ENCODE data around the gene PHF23. TPM values are rescaled to one million over a fixed set of nuclear protein-coding genes. Genes with fewer than 3 reads are reported as not detected.

PHF23 gene
- total RNA-seq, 1 experiment from 2014 or later: 110 TPM

GRCh38 chr17:7224661-7225111 is 14.6 kb downstream of the PHF23 start:
- H3K9me3 ChIP-seq (ENCODE audit: control insufficient read depth, low read depth, low read length): no peaks in the 10 kb centered on the region
- no peak overlapping the region for H2AFZ ChIP-seq (ENCODE audit: low read length)
- no peak overlapping the region for H4K91ac ChIP-seq (ENCODE audit: insufficient read length, low read depth, low read length)
- TF ChIP-seq CTCF (conservative IDR thresholded peaks at IDR 0.05): no peak
- H2AK5ac ChIP-seq (ENCODE audit: insufficient read length, low read length): no peak overlapping the region
- H3K27me3 ChIP-seq (ENCODE audit: insufficient read depth, low read length): no peaks in the 10 kb centered on the region
- Mint-ChIP-seq H3K4me1 (peaks cover 14 to 18% of the 10 kb centered on the region in 2 experiments), H3K9me3 (no peaks in the 10 kb centered on the region; a peak in 1 of 5 replicates), H3K4me3 (no peak overlapping the region), H3K27ac (no peak overlapping the region; a peak in 2 of 7 replicates), H3K36me3 (ENCODE audit: insufficient read depth in 1 of 3, low read depth in 3 of 3) (peaks cover 37 to 85% (median 74%) of the 10 kb centered on the region in 3 experiments; a peak in 6 of 7 replicates), H3K27me3 (ENCODE audit: low read depth) (peaks cover 1% of the 10 kb centered on the region; the same call in 1 of the 2 replicates)
- H3K18ac ChIP-seq (ENCODE audit: insufficient read length, low read depth, low read length): no peak overlapping the region
- no peak overlapping the region for H2BK20ac ChIP-seq (ENCODE audit: low read depth, low read length, poor library complexity, severe bottlenecking)
- no peak overlapping the region for H3K27ac ChIP-seq (ENCODE audit: insufficient read length, low read depth, low read length)
- no peak overlapping the region for H3K4me2 ChIP-seq (ENCODE audit: insufficient read depth, insufficient read length, low read length)
- H3K23me2 ChIP-seq (ENCODE audit: insufficient read length, low read depth, low read length, poor library complexity, severe bottlenecking): peaks cover 5% of the 10 kb centered on the region
- H3T11ph ChIP-seq (ENCODE audit: low read length): no peak overlapping the region
- no peak for DNase-seq
- no peak overlapping the region for H3K56ac ChIP-seq (ENCODE audit: insufficient read length, low read depth, low read length)
- no peak overlapping the region for H2BK15ac ChIP-seq (ENCODE audit: low read depth, low read length)
- no peaks in the 10 kb centered on the region for H3K79me1 ChIP-seq (ENCODE audit: insufficient read depth, low read depth, low read length, poor library complexity, severe bottlenecking)
- no peak overlapping the region for H4K8ac ChIP-seq (replicated peaks; ENCODE audit: insufficient read length, low read depth, low read length)
- H4K20me1 ChIP-seq (ENCODE audit: control insufficient read depth, insufficient read depth, insufficient read length): no peaks in the 10 kb centered on the region
- H3K23ac ChIP-seq (ENCODE audit: insufficient read length, low read depth, low read length): no peak overlapping the region
- no peak overlapping the region for H2BK12ac ChIP-seq (ENCODE audit: insufficient read length, low read depth, low read length)
- no peak overlapping the region for H3K4ac ChIP-seq (ENCODE audit: low read depth, low read length)
- H3K4me1 ChIP-seq (ENCODE audit: insufficient read depth, low read length): no peaks in the 10 kb centered on the region
- WGBS (ENCODE audit: extremely low coverage, insufficient read length, low lambda C conversion rate): no CpG with 5 or more reads among the region's 15 CpGs
- H3K14ac ChIP-seq (ENCODE audit: insufficient read depth, low read length): no peak overlapping the region
- H3K9ac ChIP-seq (ENCODE audit: extremely low read depth, insufficient read length, low read length): no peak overlapping the region
- no peak overlapping the region for H2BK120ac ChIP-seq (ENCODE audit: low read depth, low read length, poor library complexity, severe bottlenecking)
- no peak overlapping the region for H2BK5ac ChIP-seq (ENCODE audit: insufficient read length, low read length)
- H3K79me2 ChIP-seq (ENCODE audit: insufficient read depth, low read length): no peaks in the 10 kb centered on the region
- H4K5ac ChIP-seq (ENCODE audit: insufficient read length, low read depth, low read length): no peak overlapping the region
